Measurements from ENCODE around the gene PACS1. TPM values are rescaled to one million over a fixed set of nuclear protein-coding genes. Genes with fewer than 3 reads are reported as not detected.
A peak's percentile ranks its signal among the peaks of the same experiment; 100 is the strongest.

The PACS1 gene
- total RNA-seq, 1 donor = 31.5 TPM

DNA sequence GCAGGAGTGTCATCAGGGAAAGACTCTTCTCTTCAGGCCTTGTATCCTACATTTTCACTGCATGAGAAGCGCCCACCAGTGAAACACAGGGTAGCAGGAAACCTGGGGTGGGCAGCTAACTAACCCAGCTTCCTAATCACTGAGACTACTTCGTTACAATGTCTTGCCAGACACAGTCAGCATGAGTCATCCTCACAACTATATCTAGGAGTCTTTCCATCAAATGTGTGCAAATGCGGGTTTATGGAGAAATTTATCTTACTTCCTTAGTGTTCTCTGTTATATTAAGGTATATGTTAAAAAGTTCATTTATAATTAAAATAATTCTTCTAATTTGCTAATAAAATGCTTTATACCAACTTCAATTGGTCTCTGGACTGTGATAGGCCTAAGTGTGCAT is 118.5 kb downstream of the PACS1 start:
- no peak overlapping the region for H3K4me3 ChIP-seq (ENCODE audit: low read depth, low read length)
- TF ChIP-seq, protein P1, sequence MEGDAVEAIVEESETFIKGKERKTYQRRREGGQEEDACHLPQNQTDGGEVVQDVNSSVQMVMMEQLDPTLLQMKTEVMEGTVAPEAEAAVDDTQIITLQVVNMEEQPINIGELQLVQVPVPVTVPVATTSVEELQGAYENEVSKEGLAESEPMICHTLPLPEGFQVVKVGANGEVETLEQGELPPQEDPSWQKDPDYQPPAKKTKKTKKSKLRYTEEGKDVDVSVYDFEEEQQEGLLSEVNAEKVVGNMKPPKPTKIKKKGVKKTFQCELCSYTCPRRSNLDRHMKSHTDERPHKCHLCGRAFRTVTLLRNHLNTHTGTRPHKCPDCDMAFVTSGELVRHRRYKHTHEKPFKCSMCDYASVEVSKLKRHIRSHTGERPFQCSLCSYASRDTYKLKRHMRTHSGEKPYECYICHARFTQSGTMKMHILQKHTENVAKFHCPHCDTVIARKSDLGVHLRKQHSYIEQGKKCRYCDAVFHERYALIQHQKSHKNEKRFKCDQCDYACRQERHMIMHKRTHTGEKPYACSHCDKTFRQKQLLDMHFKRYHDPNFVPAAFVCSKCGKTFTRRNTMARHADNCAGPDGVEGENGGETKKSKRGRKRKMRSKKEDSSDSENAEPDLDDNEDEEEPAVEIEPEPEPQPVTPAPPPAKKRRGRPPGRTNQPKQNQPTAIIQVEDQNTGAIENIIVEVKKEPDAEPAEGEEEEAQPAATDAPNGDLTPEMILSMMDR (IDR thresholded peaks at IDR 0.05; ENCODE audit: insufficient read depth, low read length) = no peak
- DNase-seq (ENCODE audit: low read depth) = peak; percentile 75

- no peak overlapping the region for H3K4me3 ChIP-seq (ENCODE audit: low read depth, low read length)
- TF ChIP-seq, protein P1 (IDR thresholded peaks at IDR 0.05; ENCODE audit: insufficient read depth, low read length) = no peak
- DNase-seq (ENCODE audit: low read depth) = peak; percentile 4
Measured at GRCh38 chr11:66189031-66189745, 119.1 kb downstream of the PACS1 start.

DNA sequence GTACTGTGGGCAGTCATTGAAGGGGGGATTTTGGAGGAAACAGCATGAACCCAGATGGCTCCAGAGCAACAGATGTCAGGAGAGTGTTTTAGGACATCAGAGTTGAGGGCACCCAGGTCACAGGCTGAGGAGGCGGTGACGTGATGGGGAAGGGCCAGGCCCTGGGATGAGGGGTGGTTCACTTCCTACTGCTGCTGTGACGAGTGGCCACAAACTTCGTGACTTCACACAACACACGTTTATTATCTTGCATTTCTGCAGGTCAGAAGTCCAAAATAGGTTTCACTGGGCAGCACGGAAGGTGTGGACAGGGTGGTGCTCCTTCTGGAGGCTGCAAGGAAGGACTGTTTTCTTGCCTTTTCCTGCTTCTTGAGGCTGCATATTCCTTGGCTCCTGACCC is 120.7 kb downstream of the PACS1 start:
- H3K4me3 ChIP-seq (ENCODE audit: low read depth, low read length) = no peak overlapping the region
- TF ChIP-seq, protein P1 (IDR thresholded peaks at IDR 0.05; ENCODE audit: insufficient read depth, low read length) = no peak
- DNase-seq (ENCODE audit: low read depth) = no peak

DNA sequence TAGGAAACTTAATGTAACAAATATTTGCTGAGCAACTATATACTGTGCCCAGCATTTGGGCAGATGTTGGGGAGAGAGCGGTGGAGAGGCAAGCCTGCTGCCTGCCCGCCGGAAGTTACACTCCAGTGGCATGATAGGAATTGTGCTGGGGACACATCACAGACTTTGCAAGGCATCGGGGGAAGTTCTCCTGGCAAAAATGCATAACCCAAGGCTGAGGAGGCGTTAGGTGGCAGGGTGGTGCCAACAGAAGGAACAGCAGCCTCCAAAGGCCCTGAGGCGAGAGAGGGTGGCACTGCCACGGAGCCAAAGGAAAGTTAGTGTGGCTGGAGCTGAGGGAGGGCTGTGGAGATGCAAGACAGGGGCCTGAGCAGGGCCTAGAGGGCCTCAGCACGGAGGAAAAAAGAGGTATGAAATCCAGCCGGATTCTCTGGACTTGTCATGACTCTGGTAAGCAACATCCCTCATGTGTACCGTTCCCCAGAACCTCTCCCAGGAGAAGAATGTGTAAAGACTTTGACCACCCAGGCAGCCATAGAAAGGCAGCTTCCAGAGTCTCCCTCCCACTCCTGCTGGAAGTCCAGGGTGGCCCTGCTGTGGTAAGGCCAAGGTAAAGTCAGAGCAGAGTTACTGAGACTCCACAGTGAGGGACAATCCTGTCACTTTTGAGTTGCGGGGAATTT is 122.2 kb downstream of the PACS1 start:
- H3K4me3 ChIP-seq (ENCODE audit: low read depth, low read length) = no peak overlapping the region
- TF ChIP-seq, protein P1 (IDR thresholded peaks at IDR 0.05; ENCODE audit: insufficient read depth, low read length) = no peak
- peak; percentile 16 for DNase-seq (ENCODE audit: low read depth)

DNA sequence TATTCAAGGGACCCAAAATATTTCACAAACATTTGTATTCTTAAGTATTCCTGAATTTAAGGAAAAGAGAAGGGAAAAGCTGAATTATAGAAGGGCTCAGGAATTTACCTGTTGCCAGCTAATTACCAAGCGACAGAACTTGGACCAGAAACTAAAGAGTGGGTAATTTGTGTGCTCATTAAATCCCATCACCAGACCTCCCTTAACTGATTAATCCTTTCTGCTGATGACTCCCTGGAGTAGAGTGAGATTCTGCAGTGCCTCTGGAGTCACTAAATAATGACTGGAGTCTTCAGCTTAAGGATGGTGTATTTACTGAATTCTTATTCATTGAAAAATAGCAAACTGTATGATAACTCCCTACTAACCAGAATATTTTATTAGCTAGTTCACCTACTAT is 124.3 kb downstream of the PACS1 start:
- no peak overlapping the region for H3K4me3 ChIP-seq (ENCODE audit: low read depth, low read length)
- TF ChIP-seq, protein P1 (IDR thresholded peaks at IDR 0.05; ENCODE audit: insufficient read depth, low read length) = no peak
- no peak for DNase-seq (ENCODE audit: low read depth)

- DNase-seq (ENCODE audit: low read depth) = no peak
- TF ChIP-seq, protein P1 (IDR thresholded peaks at IDR 0.05; ENCODE audit: insufficient read depth, low read length) = no peak
- no peak overlapping the region for H3K4me3 ChIP-seq (ENCODE audit: low read depth, low read length)
Measured at GRCh38 chr11:66195867-66196266, 125.8 kb downstream of the PACS1 start.

Measured in fibroblast of the aortic adventitia (primary cell).